SH-SY5Y (cell line): Measurements from ENCODE around the gene FBXO9.

Experiments
- GATA2 ChIP-seq: IDR thresholded peaks from 2 replicates; pipeline ENCODE4 v1.6.1; 2011; ENCODE audit warnings: mild to moderate bottlenecking, low read depth, low read length
- GATA3 ChIP-seq: IDR thresholded peaks from 2 replicates; pipeline ENCODE4 v1.6.1; 2011; ENCODE audit warnings: low read depth, mild to moderate bottlenecking, low read length, moderate library complexity

- TF ChIP-seq GATA2 (no peak), GATA3 (no peak)
Observed at GRCh38 chr6:53148684-53149083, 83.5 kb downstream of the FBXO9 start, which contains the start of gene GCM1.
